Subcutaneous abdominal adipose tissue (tissue), 5 donors: ENCODE data around the gene GZMM.

ENCODE experiments used
- H3K27ac ChIP-seq: one replicate; pipeline ENCODE4 v1.7.0; 2013; ENCODE audit warnings: low read depth, mild to moderate bottlenecking, inconsistent platforms, low read length, moderate library complexity
- H3K27me3 ChIP-seq, 5 donors: one replicate each; pipeline ENCODE4 v1.7.0; 2013; ENCODE audit warnings: low read length in 5 of 5, inconsistent platforms in 1 of 5; ENCODE audit not compliant: control insufficient read depth in 5 of 5, insufficient read depth in 4 of 5
- H3K36me3 ChIP-seq, 5 donors: one replicate each; pipeline ENCODE4 v1.7.0; 2013; ENCODE audit warnings: low read length in 5 of 5; ENCODE audit not compliant: control insufficient read depth in 5 of 5, insufficient read depth in 5 of 5
- H3K4me1 ChIP-seq, 5 donors: one replicate each; pipeline ENCODE4 v1.7.0; 2013; ENCODE audit warnings: low read length in 5 of 5, mild to moderate bottlenecking in 3 of 5, moderate library complexity in 1 of 5; ENCODE audit not compliant: control insufficient read depth in 5 of 5, insufficient read depth in 5 of 5
- H3K4me3 ChIP-seq, 5 donors: one replicate each; pipeline ENCODE4 v1.7.0; 2013; ENCODE audit warnings: low read length in 5 of 5, low read depth in 1 of 5
- H3K9ac ChIP-seq, 5 donors: one replicate each; pipeline ENCODE4 v1.7.0; 2013; ENCODE audit warnings: low read length in 5 of 5, mild to moderate bottlenecking in 4 of 5, moderate library complexity in 3 of 5
- H3K9me3 ChIP-seq, 5 donors: one replicate each; pipeline ENCODE4 v1.7.0; 2013; ENCODE audit warnings: low read length in 5 of 5; ENCODE audit not compliant: control insufficient read depth in 5 of 5
- donor health status: healthy.
- donor health status: healthy.
- donor health status: healthy.
- donor health status: healthy.
- donor health status: healthy.

GZMM gene

GRCh38 chr19:547117-547516 lies 3.3 kb downstream of the GZMM start:
- Histone ChIP-seq H3K36me3 (peaks cover 0 to 7% (median 6%) of the 10 kb centered on the region in 5 donors), H3K27me3 (peaks cover 3 to 12% (median 9%) of the 10 kb centered on the region in 5 donors), H3K4me1 (peaks cover 0 to 9% (median 3%) of the 10 kb centered on the region in 5 donors)

GRCh38 chr19:547836-548720 lies 4.2 kb downstream of the GZMM start:
- H3K36me3 ChIP-seq: no peaks in the 10 kb centered on the region
- no peaks in the 10 kb centered on the region for H3K9me3 ChIP-seq
- H3K9ac ChIP-seq: no peak overlapping the region
- no peak overlapping the region for H3K27ac ChIP-seq
- peaks cover 3 to 14% (median 9%) of the 10 kb centered on the region in 5 donors for H3K27me3 ChIP-seq
- H3K4me1 ChIP-seq: peaks cover 0 to 9% (median 3%) of the 10 kb centered on the region in 5 donors
- no peak overlapping the region for H3K4me3 ChIP-seq

More at GRCh38 chr19:547117-547516, 3.3 kb downstream of the GZMM start:
- Histone ChIP-seq H3K9ac (no peak overlapping the region), H3K27ac (no peak overlapping the region), H3K4me3 (no peak overlapping the region), H3K9me3 (no peaks in the 10 kb centered on the region)

GRCh38 chr19:548886-549830 lies 5.3 kb downstream of the GZMM start:
- Histone ChIP-seq H3K27me3 (peaks cover 3 to 14% (median 9%) of the 10 kb centered on the region in 5 donors), H3K4me1 (peaks cover 0 to 5% (median 3%) of the 10 kb centered on the region in 5 donors), H3K4me3 (no peak overlapping the region), H3K36me3 (no peaks in the 10 kb centered on the region), H3K27ac (no peak overlapping the region), H3K9me3 (no peaks in the 10 kb centered on the region), H3K9ac (no peak overlapping the region)

- Histone ChIP-seq H3K36me3 (no peaks in the 10 kb centered on the region), H3K27ac (no peak overlapping the region), H3K4me1 (peaks cover 1 to 27% (median 21%) of the 10 kb centered on the region in 5 donors), H3K4me3 (no peak overlapping the region), H3K9ac (no peak overlapping the region), H3K27me3 (peaks cover 0 to 3% (median 2%) of the 10 kb centered on the region in 5 donors), H3K9me3 (no peaks in the 10 kb centered on the region)
Observed at GRCh38 chr19:554817-555216, 11.0 kb downstream of the GZMM start.

- no peak overlapping the region for H3K27ac ChIP-seq
- peaks cover 0 to 3% (median 2%) of the 10 kb centered on the region in 5 donors for H3K27me3 ChIP-seq
- no peak overlapping the region for H3K4me3 ChIP-seq
- H3K4me1 ChIP-seq: peaks cover 1 to 27% (median 21%) of the 10 kb centered on the region in 5 donors
- no peaks in the 10 kb centered on the region for H3K9me3 ChIP-seq
- no peak overlapping the region for H3K9ac ChIP-seq
- no peaks in the 10 kb centered on the region for H3K36me3 ChIP-seq
Observed at GRCh38 chr19:555474-555808, 11.6 kb downstream of the GZMM start.

- Histone ChIP-seq H3K36me3 (no peaks in the 10 kb centered on the region), H3K9ac (no peak overlapping the region), H3K4me1 (peaks cover 1 to 25% (median 18%) of the 10 kb centered on the region in 5 donors), H3K4me3 (no peak overlapping the region), H3K9me3 (no peaks in the 10 kb centered on the region), H3K27ac (no peak overlapping the region), H3K27me3 (peaks cover 0 to 3% (median 0%) of the 10 kb centered on the region in 5 donors)
Observed at GRCh38 chr19:556611-557382, 12.9 kb downstream of the GZMM start.

- H3K9me3 ChIP-seq: no peaks in the 10 kb centered on the region
- H3K27ac ChIP-seq: no peak overlapping the region
- no peaks in the 10 kb centered on the region for H3K36me3 ChIP-seq
- H3K27me3 ChIP-seq: no peaks in the 10 kb centered on the region
- no peak overlapping the region for H3K9ac ChIP-seq
- no peak overlapping the region for H3K4me3 ChIP-seq
- H3K4me1 ChIP-seq: peaks cover 1 to 25% (median 18%) of the 10 kb centered on the region in 5 donors
Observed at GRCh38 chr19:558770-559439, 15.1 kb downstream of the GZMM start.

GRCh38 chr19:560121-560520 lies 16.3 kb downstream of the GZMM start:
- Histone ChIP-seq H3K36me3 (no peaks in the 10 kb centered on the region), H3K9ac (no peak overlapping the region), H3K9me3 (no peaks in the 10 kb centered on the region), H3K4me3 (no peak overlapping the region), H3K27me3 (no peaks in the 10 kb centered on the region), H3K27ac (no peak overlapping the region), H3K4me1 (peaks cover 1 to 22% (median 18%) of the 10 kb centered on the region in 5 donors)

- no peak overlapping the region for H3K4me3 ChIP-seq
- no peak overlapping the region for H3K27ac ChIP-seq
- peaks cover 0 to 12% (median 6%) of the 10 kb centered on the region in 5 donors for H3K4me1 ChIP-seq
- no peaks in the 10 kb centered on the region for H3K27me3 ChIP-seq
- no peak overlapping the region for H3K9ac ChIP-seq
- no peaks in the 10 kb centered on the region for H3K9me3 ChIP-seq
- H3K36me3 ChIP-seq: no peaks in the 10 kb centered on the region
Observed at GRCh38 chr19:566403-566802, 22.6 kb downstream of the GZMM start.
